Measurements from ENCODE around the gene S1PR3.

DNA sequence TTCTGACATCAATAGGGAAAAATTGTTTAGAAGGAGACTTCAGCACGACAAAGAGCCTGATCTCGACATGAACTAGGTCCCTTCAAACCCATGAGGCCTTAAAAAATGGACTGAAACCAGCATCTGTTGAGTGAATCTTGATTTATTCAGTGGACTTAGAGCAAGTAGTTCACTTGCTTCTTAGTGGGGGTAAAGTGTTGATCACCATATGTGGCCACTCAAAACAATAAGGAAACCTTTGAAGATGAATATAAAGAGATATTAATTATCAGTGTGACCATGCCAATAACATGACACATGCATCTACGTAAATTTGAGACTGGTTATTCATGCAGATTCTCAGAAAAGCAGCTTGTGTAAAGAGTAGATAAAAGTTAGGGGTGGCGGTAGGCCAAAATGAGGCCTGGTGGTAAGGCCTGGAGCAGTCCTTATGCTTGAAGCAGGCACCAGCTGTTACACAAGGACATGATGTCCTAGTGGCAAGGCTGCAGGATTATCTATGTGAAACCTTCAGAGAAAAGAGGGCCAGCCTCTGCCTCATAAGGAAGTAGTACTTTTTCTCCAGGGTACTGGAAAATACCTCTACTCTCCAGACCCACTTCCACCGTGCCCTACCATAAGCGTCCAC, 61.3 kb downstream of the S1PR3 start:
- TF ChIP-seq EZH2 (IDR thresholded peaks at IDR 0.05; ENCODE audit: low read length, missing control alignments) = no peak
- TF ChIP-seq, protein P1, sequence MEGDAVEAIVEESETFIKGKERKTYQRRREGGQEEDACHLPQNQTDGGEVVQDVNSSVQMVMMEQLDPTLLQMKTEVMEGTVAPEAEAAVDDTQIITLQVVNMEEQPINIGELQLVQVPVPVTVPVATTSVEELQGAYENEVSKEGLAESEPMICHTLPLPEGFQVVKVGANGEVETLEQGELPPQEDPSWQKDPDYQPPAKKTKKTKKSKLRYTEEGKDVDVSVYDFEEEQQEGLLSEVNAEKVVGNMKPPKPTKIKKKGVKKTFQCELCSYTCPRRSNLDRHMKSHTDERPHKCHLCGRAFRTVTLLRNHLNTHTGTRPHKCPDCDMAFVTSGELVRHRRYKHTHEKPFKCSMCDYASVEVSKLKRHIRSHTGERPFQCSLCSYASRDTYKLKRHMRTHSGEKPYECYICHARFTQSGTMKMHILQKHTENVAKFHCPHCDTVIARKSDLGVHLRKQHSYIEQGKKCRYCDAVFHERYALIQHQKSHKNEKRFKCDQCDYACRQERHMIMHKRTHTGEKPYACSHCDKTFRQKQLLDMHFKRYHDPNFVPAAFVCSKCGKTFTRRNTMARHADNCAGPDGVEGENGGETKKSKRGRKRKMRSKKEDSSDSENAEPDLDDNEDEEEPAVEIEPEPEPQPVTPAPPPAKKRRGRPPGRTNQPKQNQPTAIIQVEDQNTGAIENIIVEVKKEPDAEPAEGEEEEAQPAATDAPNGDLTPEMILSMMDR (conservative IDR thresholded peaks at IDR 0.05 in 1 of 2, IDR thresholded peaks at IDR 0.05 in 1 of 2; ENCODE audit: low read depth in 1 of 2, low read length in 2 of 2) = no peak
